Measurements from ENCODE around the gene NOS1.
A peak's percentile ranks its signal among the peaks of the same experiment; 100 is the strongest.

NOS1 gene

GRCh38 chr12:117190210-117190781, 171.1 kb downstream of the NOS1 start, which contains the start of gene FBXO21 (continued):
- no peak for TF ChIP-seq CSRNP3 (CRISPR knock-in tag; IDR thresholded peaks at IDR 0.05)

- TF ChIP-seq TCF4 (CRISPR knock-in tag; IDR thresholded peaks at IDR 0.05; ENCODE audit: borderline replicate concordance) (no peak), PPARA (CRISPR knock-in tag; IDR thresholded peaks at IDR 0.05; ENCODE audit: borderline replicate concordance) (no peak), ZNF8 (CRISPR knock-in tag; IDR thresholded peaks at IDR 0.05) (no peak), ESRRG (CRISPR knock-in tag; IDR thresholded peaks at IDR 0.05) (no peak), ZNF70 (CRISPR knock-in tag; IDR thresholded peaks at IDR 0.05) (no peak), OSR1 (CRISPR knock-in tag; IDR thresholded peaks at IDR 0.05) (no peak), CSRNP3 (CRISPR knock-in tag; IDR thresholded peaks at IDR 0.05) (no peak), RARB (CRISPR knock-in tag; IDR thresholded peaks at IDR 0.05) (no peak), CSDC2 (CRISPR knock-in tag; IDR thresholded peaks at IDR 0.05) (no peak)
- TF ChIP-seq, protein P1, sequence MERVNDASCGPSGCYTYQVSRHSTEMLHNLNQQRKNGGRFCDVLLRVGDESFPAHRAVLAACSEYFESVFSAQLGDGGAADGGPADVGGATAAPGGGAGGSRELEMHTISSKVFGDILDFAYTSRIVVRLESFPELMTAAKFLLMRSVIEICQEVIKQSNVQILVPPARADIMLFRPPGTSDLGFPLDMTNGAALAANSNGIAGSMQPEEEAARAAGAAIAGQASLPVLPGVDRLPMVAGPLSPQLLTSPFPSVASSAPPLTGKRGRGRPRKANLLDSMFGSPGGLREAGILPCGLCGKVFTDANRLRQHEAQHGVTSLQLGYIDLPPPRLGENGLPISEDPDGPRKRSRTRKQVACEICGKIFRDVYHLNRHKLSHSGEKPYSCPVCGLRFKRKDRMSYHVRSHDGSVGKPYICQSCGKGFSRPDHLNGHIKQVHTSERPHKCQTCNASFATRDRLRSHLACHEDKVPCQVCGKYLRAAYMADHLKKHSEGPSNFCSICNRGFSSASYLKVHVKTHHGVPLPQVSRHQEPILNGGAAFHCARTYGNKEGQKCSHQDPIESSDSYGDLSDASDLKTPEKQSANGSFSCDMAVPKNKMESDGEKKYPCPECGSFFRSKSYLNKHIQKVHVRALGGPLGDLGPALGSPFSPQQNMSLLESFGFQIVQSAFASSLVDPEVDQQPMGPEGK (CRISPR knock-in tag; IDR thresholded peaks at IDR 0.05; ENCODE audit: borderline replicate concordance) = no peak
- TF ChIP-seq, protein P2, sequence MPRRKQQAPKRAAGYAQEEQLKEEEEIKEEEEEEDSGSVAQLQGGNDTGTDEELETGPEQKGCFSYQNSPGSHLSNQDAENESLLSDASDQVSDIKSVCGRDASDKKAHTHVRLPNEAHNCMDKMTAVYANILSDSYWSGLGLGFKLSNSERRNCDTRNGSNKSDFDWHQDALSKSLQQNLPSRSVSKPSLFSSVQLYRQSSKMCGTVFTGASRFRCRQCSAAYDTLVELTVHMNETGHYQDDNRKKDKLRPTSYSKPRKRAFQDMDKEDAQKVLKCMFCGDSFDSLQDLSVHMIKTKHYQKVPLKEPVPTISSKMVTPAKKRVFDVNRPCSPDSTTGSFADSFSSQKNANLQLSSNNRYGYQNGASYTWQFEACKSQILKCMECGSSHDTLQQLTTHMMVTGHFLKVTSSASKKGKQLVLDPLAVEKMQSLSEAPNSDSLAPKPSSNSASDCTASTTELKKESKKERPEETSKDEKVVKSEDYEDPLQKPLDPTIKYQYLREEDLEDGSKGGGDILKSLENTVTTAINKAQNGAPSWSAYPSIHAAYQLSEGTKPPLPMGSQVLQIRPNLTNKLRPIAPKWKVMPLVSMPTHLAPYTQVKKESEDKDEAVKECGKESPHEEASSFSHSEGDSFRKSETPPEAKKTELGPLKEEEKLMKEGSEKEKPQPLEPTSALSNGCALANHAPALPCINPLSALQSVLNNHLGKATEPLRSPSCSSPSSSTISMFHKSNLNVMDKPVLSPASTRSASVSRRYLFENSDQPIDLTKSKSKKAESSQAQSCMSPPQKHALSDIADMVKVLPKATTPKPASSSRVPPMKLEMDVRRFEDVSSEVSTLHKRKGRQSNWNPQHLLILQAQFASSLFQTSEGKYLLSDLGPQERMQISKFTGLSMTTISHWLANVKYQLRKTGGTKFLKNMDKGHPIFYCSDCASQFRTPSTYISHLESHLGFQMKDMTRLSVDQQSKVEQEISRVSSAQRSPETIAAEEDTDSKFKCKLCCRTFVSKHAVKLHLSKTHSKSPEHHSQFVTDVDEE (CRISPR knock-in tag; IDR thresholded peaks at IDR 0.05) = no peak
- peak; percentile 41 for ATAC-seq
Observed at GRCh38 chr12:117189725-117190209, 171.7 kb downstream of the NOS1 start.

GRCh38 chr12:117188961-117189724, 172.3 kb downstream of the NOS1 start:
- TF ChIP-seq ZFP30 (CRISPR knock-in tag; IDR thresholded peaks at IDR 0.05) (peak; percentile 61; the same call in 1 of the 2 replicates), RARB (CRISPR knock-in tag; IDR thresholded peaks at IDR 0.05) (no peak)
- peak; percentile 26; the same call in 2 of the 3 replicates for ATAC-seq

- TF ChIP-seq ZFP3 (CRISPR knock-in tag; IDR thresholded peaks at IDR 0.05) (no peak), ISL1 (CRISPR knock-in tag; IDR thresholded peaks at IDR 0.05) (no peak), ESRRG (CRISPR knock-in tag; IDR thresholded peaks at IDR 0.05) (no peak), GLIS3 (CRISPR knock-in tag; IDR thresholded peaks at IDR 0.05) (no peak), TCF4 (CRISPR knock-in tag; IDR thresholded peaks at IDR 0.05; ENCODE audit: borderline replicate concordance) (no peak), TOX (CRISPR knock-in tag; IDR thresholded peaks at IDR 0.05; ENCODE audit: borderline replicate concordance) (no peak), CSRNP3 (CRISPR knock-in tag; IDR thresholded peaks at IDR 0.05) (no peak)
- TF ChIP-seq, protein P2 (CRISPR knock-in tag; IDR thresholded peaks at IDR 0.05) = no peak
- TF ChIP-seq, protein P3, sequence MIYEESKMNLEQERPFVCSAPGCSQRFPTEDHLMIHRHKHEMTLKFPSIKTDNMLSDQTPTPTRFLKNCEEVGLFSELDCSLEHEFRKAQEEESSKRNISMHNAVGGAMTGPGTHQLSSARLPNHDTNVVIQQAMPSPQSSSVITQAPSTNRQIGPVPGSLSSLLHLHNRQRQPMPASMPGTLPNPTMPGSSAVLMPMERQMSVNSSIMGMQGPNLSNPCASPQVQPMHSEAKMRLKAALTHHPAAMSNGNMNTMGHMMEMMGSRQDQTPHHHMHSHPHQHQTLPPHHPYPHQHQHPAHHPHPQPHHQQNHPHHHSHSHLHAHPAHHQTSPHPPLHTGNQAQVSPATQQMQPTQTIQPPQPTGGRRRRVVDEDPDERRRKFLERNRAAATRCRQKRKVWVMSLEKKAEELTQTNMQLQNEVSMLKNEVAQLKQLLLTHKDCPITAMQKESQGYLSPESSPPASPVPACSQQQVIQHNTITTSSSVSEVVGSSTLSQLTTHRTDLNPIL (CRISPR knock-in tag; IDR thresholded peaks at IDR 0.05; ENCODE audit: low read depth) = no peak
- no peak for ATAC-seq
Observed at GRCh38 chr12:117188121-117188665, 173.2 kb downstream of the NOS1 start.

All from SK-N-SH treated with all-trans-retinoic acid at 6 μM for 48 hours (cell line).